CD4-positive, alpha-beta memory T cell (primary cell): ENCODE measurements around the gene ZNF837. TPM values are rescaled to one million over a fixed set of nuclear protein-coding genes. Genes with fewer than 3 reads are reported as not detected.

Experiments used
- CTCF ChIA-PET: fragments of 350-600 bp; sonication (Branson Sonifier 250); formaldehyde crosslinking; loops from one replicate; lab custom pipeline; 2021; ENCODE audit warnings: inconsistent platforms; ENCODE audit not compliant: partially characterized antibody; lab: Charles Lee
- POLR2A ChIA-PET: fragments of 350-600 bp; sonication (Branson Sonifier 250); formaldehyde crosslinking; loops from one replicate; lab custom pipeline; 2021; ENCODE audit not compliant: partially characterized antibody; lab: Charles Lee
- DNase-seq, 5 donors: peaks; one replicate each; pipeline versions ENCODE4 v3.0.0 to v3.0.0-alpha.2; 2020 to 2022; ENCODE audit warnings: mixed read lengths in 1 of 5
- H3K27ac ChIP-seq: one replicate; pipeline ENCODE4 v1.7.0; 2013; ENCODE audit warnings: low read depth, low read length
- H3K27me3 ChIP-seq: 2 replicates; pipeline ENCODE4 v1.7.0; 2013; ENCODE audit warnings: mild to moderate bottlenecking, low read length, moderate library complexity; ENCODE audit not compliant: insufficient read depth
- H3K36me3 ChIP-seq: 2 replicates; pipeline ENCODE4 v1.7.0; 2013; ENCODE audit warnings: mild to moderate bottlenecking, low read length, moderate library complexity; ENCODE audit not compliant: insufficient read depth
- H3K4me1 ChIP-seq: 2 replicates; pipeline ENCODE4 v1.7.0; 2013; ENCODE audit warnings: mild to moderate bottlenecking, low read length, moderate library complexity; ENCODE audit not compliant: insufficient read depth
- H3K4me3 ChIP-seq, 2 donors: one replicate each; pipeline ENCODE4 v1.7.0; 2013; ENCODE audit warnings: low read length in 2 of 2, mild to moderate bottlenecking in 1 of 2
- H3K9me3 ChIP-seq, 2 donors: one replicate each; pipeline ENCODE4 v1.7.0; 2013; ENCODE audit warnings: low read length in 2 of 2, control low read depth in 1 of 2; ENCODE audit not compliant: control insufficient read depth in 1 of 2
- H3K27ac Mint-ChIP-seq, 7 donors: one replicate each; pipeline ENCODE4 v1.8.0; 2020 to 2021; ENCODE audit warnings: mixed read lengths in 7 of 7, mild to moderate bottlenecking in 6 of 7, inconsistent platforms in 3 of 7, moderate library complexity in 3 of 7
- H3K27me3 Mint-ChIP-seq, 2 donors: one replicate each; pipeline ENCODE4 v1.8.0; 2020 to 2021; ENCODE audit warnings: mixed read lengths in 2 of 2
- H3K36me3 Mint-ChIP-seq, 2 donors: one replicate each; pipeline ENCODE4 v1.8.0; 2020 to 2021; ENCODE audit warnings: mixed read lengths in 2 of 2, inconsistent platforms in 1 of 2, mild to moderate bottlenecking in 1 of 2
- H3K4me1 Mint-ChIP-seq, 4 donors: one replicate each; pipeline ENCODE4 v1.8.0; 2020 to 2021; ENCODE audit warnings: mixed read lengths in 4 of 4, mild to moderate bottlenecking in 1 of 4
- H3K4me3 Mint-ChIP-seq, 8 donors: one replicate each; pipeline ENCODE4 v1.8.0; 2020 to 2021; ENCODE audit warnings: mixed read lengths in 8 of 8, mild to moderate bottlenecking in 7 of 8, moderate library complexity in 6 of 8, inconsistent platforms in 3 of 8
- H3K9me3 Mint-ChIP-seq, 8 donors: one replicate each; pipeline ENCODE4 v1.8.0; 2020 to 2021; ENCODE audit warnings: mixed read lengths in 8 of 8, mild to moderate bottlenecking in 5 of 8, inconsistent platforms in 3 of 8, moderate library complexity in 1 of 8
- intact Hi-C: fragments of 100-400 bp; cut with micrococcal nuclease; formaldehyde crosslinking; loops from one replicate; pipeline ENCODE4 v1.15.1; 2023
- polyA plus RNA-seq, 2 donors: library from polyadenylated mRNA; unstranded; fragments of 300-500 nt; fragmentation: Illumina TruSeq; gene quantifications; one replicate each; pipeline ENCODE4 v1.2.3, GENCODE V29; 2021
- total RNA-seq, 2 experiments: library from RNA; stranded (reverse); gene quantifications; one replicate each; pipeline ENCODE4 v1.2.3, GENCODE V29; 2021

ZNF837 gene
- total and polyA plus RNA-seq, 4 experiments from 2014 or later: 3.4 to 4.6 (median 3.6) TPM

GRCh38 chr19:58355215-58355796, 25.5 kb downstream of the ZNF837 start:
- intact Hi-C loops: no loop called here
- H3K27ac Mint-ChIP-seq: peak overlapping the region in 1 of 7 donors; percentile 68

GRCh38 chr19:58354478-58355030, 26.3 kb downstream of the ZNF837 start:
- no peak overlapping the region for H3K27ac ChIP-seq
- peaks cover 18% of the 10 kb centered on the region for H3K4me1 ChIP-seq
- H3K4me1 Mint-ChIP-seq: peaks cover 2 to 25% (median 9%) of the 10 kb centered on the region in 4 donors
- peaks cover 0 to 2% of the 10 kb centered on the region in 2 donors for H3K27me3 Mint-ChIP-seq
- ChIA-PET POLR2A (interaction anchor here (0.9 kb wide), 1 partner anchor 8 kb away, joined by 3 read pairs; no protein-coding TSS in a partner anchor), CTCF (no interaction called here)
- H3K27me3 ChIP-seq: no peaks in the 10 kb centered on the region
- H3K36me3 Mint-ChIP-seq: peaks cover 0 to 4% of the 10 kb centered on the region in 2 donors
- DNase-seq: no peak
- no peaks in the 10 kb centered on the region for H3K9me3 Mint-ChIP-seq
- intact Hi-C loops: no loop called here
- H3K36me3 ChIP-seq: no peaks in the 10 kb centered on the region
- H3K9me3 ChIP-seq: no peaks in the 10 kb centered on the region
- H3K27ac Mint-ChIP-seq: no peak overlapping the region
- H3K4me3 ChIP-seq: no peak overlapping the region
- H3K4me3 Mint-ChIP-seq: no peak overlapping the region

More at GRCh38 chr19:58355215-58355796, 25.5 kb downstream of the ZNF837 start:
- Mint-ChIP-seq H3K4me3 (peak overlapping the region in 5 of 8 donors; percentile 13 to 72 (median 61)), H3K9me3 (no peaks in the 10 kb centered on the region), H3K4me1 (peaks cover 0 to 25% (median 7%) of the 10 kb centered on the region in 4 donors), H3K27me3 (no peaks in the 10 kb centered on the region), H3K36me3 (peaks cover 0 to 2% of the 10 kb centered on the region in 2 donors)
- Histone ChIP-seq H3K9me3 (no peaks in the 10 kb centered on the region), H3K4me1 (peaks cover 18% of the 10 kb centered on the region), H3K36me3 (no peaks in the 10 kb centered on the region), H3K27ac (no peak overlapping the region), H3K27me3 (no peaks in the 10 kb centered on the region), H3K4me3 (no peak overlapping the region)
- CTCF ChIA-PET: no interaction called here
- no peak for DNase-seq
- POLR2A ChIA-PET: interaction anchor here (1.1 to 2.2 kb wide), 3 partner anchors 8 to 49 kb away, joined by 3 to 22 read pairs (median 3); no protein-coding TSS in a partner anchor

- intact Hi-C loops: no loop called here
- H3K27ac Mint-ChIP-seq: peak overlapping the region in 1 of 7 donors; percentile 12
Observed at GRCh38 chr19:58353717-58354477, 26.9 kb downstream of the ZNF837 start.

GRCh38 chr19:58352760-58353671, 27.8 kb downstream of the ZNF837 start, which contains the start of gene A1BG:
A1BG (minus strand) TSS chr19:58353492; CDS start chr19:58353437, 55 bp downstream.
- Mint-ChIP-seq H3K27ac (peak within 1 kb of the TSS in 2 of 7 donors; percentile 12 to 38), H3K36me3 (peaks cover 0 to 7% of the 10 kb centered on the region in 2 donors), H3K4me3 (no peak within 1 kb of the TSS), H3K9me3 (no peaks in the 10 kb centered on the region), H3K27me3 (peaks cover 0 to 2% of the 10 kb centered on the region in 2 donors), H3K4me1 (peaks cover 4 to 33% (median 18%) of the 10 kb centered on the region in 4 donors)
- Histone ChIP-seq H3K9me3 (no peaks in the 10 kb centered on the region), H3K4me3 (no peak within 1 kb of the TSS), H3K27ac (no peak within 1 kb of the TSS), H3K36me3 (no peaks in the 10 kb centered on the region), H3K4me1 (peaks cover 25% of the 10 kb centered on the region), H3K27me3 (no peaks in the 10 kb centered on the region)
- intact Hi-C loops: no loop called here
- CTCF ChIA-PET: no interaction called here
- POLR2A ChIA-PET: interaction anchor here (1.2 kb wide), 1 partner anchor 29 kb away, joined by 3 read pairs; no protein-coding TSS in a partner anchor
- DNase-seq: no peak

More at GRCh38 chr19:58353717-58354477, 26.9 kb downstream of the ZNF837 start:
- no peaks in the 10 kb centered on the region for H3K36me3 ChIP-seq
- no peaks in the 10 kb centered on the region for H3K27me3 ChIP-seq
- H3K27ac ChIP-seq: no peak overlapping the region
- ChIA-PET CTCF (no interaction called here), POLR2A (interaction anchor here (0.9 kb wide), 1 partner anchor 9 kb away, joined by 3 read pairs; no protein-coding TSS in a partner anchor)
- Mint-ChIP-seq H3K36me3 (peaks cover 0 to 7% of the 10 kb centered on the region in 2 donors), H3K4me3 (no peak overlapping the region), H3K9me3 (no peaks in the 10 kb centered on the region), H3K27me3 (peaks cover 0 to 2% of the 10 kb centered on the region in 2 donors), H3K4me1 (peaks cover 2 to 25% (median 11%) of the 10 kb centered on the region in 4 donors)
- H3K4me1 ChIP-seq: peaks cover 18% of the 10 kb centered on the region
- no peaks in the 10 kb centered on the region for H3K9me3 ChIP-seq
- DNase-seq: no peak
- H3K4me3 ChIP-seq: no peak overlapping the region

- Histone ChIP-seq H3K4me3 (no peak overlapping the region), H3K36me3 (no peaks in the 10 kb centered on the region), H3K27me3 (no peaks in the 10 kb centered on the region), H3K27ac (no peak overlapping the region), H3K9me3 (no peaks in the 10 kb centered on the region), H3K4me1 (peaks cover 26% of the 10 kb centered on the region)
- peaks cover 0 to 2% of the 10 kb centered on the region in 2 donors for H3K27me3 Mint-ChIP-seq
- H3K4me3 Mint-ChIP-seq: no peak overlapping the region
- H3K4me1 Mint-ChIP-seq: peaks cover 8 to 38% (median 21%) of the 10 kb centered on the region in 4 donors
- POLR2A ChIA-PET: interaction anchor here (1.2 to 6.8 kb wide), 2 partner anchors 11 to 30 kb away, joined by 3 to 77 read pairs; partner anchors contain the start of gene ZNF497
- intact Hi-C loops: no loop called here
- H3K36me3 Mint-ChIP-seq: peaks cover 0 to 7% of the 10 kb centered on the region in 2 donors
- H3K9me3 Mint-ChIP-seq: no peaks in the 10 kb centered on the region
- CTCF ChIA-PET: no interaction called here
- DNase-seq: no peak
- peak overlapping the region in 1 of 7 donors; percentile 38 for H3K27ac Mint-ChIP-seq
Observed at GRCh38 chr19:58351990-58352755, 28.7 kb downstream of the ZNF837 start.

GRCh38 chr19:58351558-58351878, 29.3 kb downstream of the ZNF837 start:
- ChIA-PET CTCF (no interaction called here), POLR2A (interaction anchor here (1.2 to 6.8 kb wide), 2 partner anchors 12 to 30 kb away, joined by 3 to 77 read pairs; partner anchors contain the start of gene ZNF497)
- Mint-ChIP-seq H3K27ac (no peak overlapping the region), H3K27me3 (peaks cover 0 to 2% of the 10 kb centered on the region in 2 donors), H3K9me3 (no peaks in the 10 kb centered on the region), H3K4me1 (peaks cover 8 to 38% (median 24%) of the 10 kb centered on the region in 4 donors), H3K4me3 (no peak overlapping the region), H3K36me3 (peaks cover 0 to 7% of the 10 kb centered on the region in 2 donors)
- H3K4me3 ChIP-seq: no peak overlapping the region
- no peak for DNase-seq
- no peaks in the 10 kb centered on the region for H3K36me3 ChIP-seq
- peaks cover 26% of the 10 kb centered on the region for H3K4me1 ChIP-seq
- no peaks in the 10 kb centered on the region for H3K9me3 ChIP-seq
- no peaks in the 10 kb centered on the region for H3K27me3 ChIP-seq
- intact Hi-C loops: no loop called here
- no peak overlapping the region for H3K27ac ChIP-seq
